HG02763 (cell line): Measurements from ENCODE around the gene FAH.

ENCODE experiments used
- ATAC-seq: cut with Tn5 transposase; IDR thresholded peaks from one replicate; pipeline ENCODE4 v1.9.1; 2021; ENCODE audit warnings: mild to moderate bottlenecking, moderate library complexity; ENCODE audit not compliant: unreplicated experiment

Gene FAH

GRCh38 chr15:80171787-80172186 lies 19.0 kb downstream of the FAH start:
- no peak for ATAC-seq

- ATAC-seq: no peak
Observed at GRCh38 chr15:80172401-80172800, 19.6 kb downstream of the FAH start.

- no peak for ATAC-seq
Observed at GRCh38 chr15:80173022-80173759, 20.4 kb downstream of the FAH start.

GRCh38 chr15:80174017-80174746 lies 21.4 kb downstream of the FAH start:
- no peak for ATAC-seq

GRCh38 chr15:80175436-80175835 lies 22.6 kb downstream of the FAH start:
- ATAC-seq: no peak

GRCh38 chr15:80176443-80176842 lies 23.6 kb downstream of the FAH start:
- no peak for ATAC-seq

- no peak for ATAC-seq
Observed at GRCh38 chr15:80177156-80177555, 24.4 kb downstream of the FAH start.

- no peak for ATAC-seq
Observed at GRCh38 chr15:80179025-80179759, 26.4 kb downstream of the FAH start.

GRCh38 chr15:80179935-80180334 lies 27.1 kb downstream of the FAH start:
- no peak for ATAC-seq

- no peak for ATAC-seq
Observed at GRCh38 chr15:80180468-80180867, 27.7 kb downstream of the FAH start.

GRCh38 chr15:80180986-80181385 lies 28.2 kb downstream of the FAH start:
- ATAC-seq: no peak

- no peak for ATAC-seq
Observed at GRCh38 chr15:80182611-80183261, 29.9 kb downstream of the FAH start.

GRCh38 chr15:80183306-80183705 lies 30.5 kb downstream of the FAH start:
- no peak for ATAC-seq

- ATAC-seq: no peak
Observed at GRCh38 chr15:80183886-80184285, 31.1 kb downstream of the FAH start.

GRCh38 chr15:80184554-80184953 lies 31.8 kb downstream of the FAH start:
- no peak for ATAC-seq

- no peak for ATAC-seq
Observed at GRCh38 chr15:80185152-80185551, 32.4 kb downstream of the FAH start.

- ATAC-seq: no peak
Observed at GRCh38 chr15:80186066-80186465, 33.3 kb downstream of the FAH start.

GRCh38 chr15:80186597-80186996 lies 33.8 kb downstream of the FAH start:
- no peak for ATAC-seq

GRCh38 chr15:80188251-80188650 lies 35.5 kb downstream of the FAH start:
- ATAC-seq: no peak

GRCh38 chr15:80191198-80191597 lies 38.4 kb downstream of the FAH start:
- ATAC-seq: no peak

GRCh38 chr15:80191897-80192595 lies 39.2 kb downstream of the FAH start:
- no peak for ATAC-seq
